Middle frontal gyrus (tissue), 1 donor: ENCODE results near the gene PCTP.

ENCODE experiments used
- DNase-seq: peaks from one replicate; pipeline ENCODE4 v3.0.0-alpha.2; 2015; ENCODE audit warnings: low spot score; ENCODE audit errors: extremely low spot score

The PCTP gene

GRCh38 chr17:55785181-55785580, 34.3 kb downstream of the PCTP start:
- DNase-seq: no peak

GRCh38 chr17:55793272-55793671, 42.4 kb downstream of the PCTP start:
- DNase-seq: no peak

- no peak for DNase-seq
Observed at GRCh38 chr17:55794725-55795482, 44.1 kb downstream of the PCTP start.

- DNase-seq: no peak
Observed at GRCh38 chr17:55806745-55807495, 56.1 kb downstream of the PCTP start.

GRCh38 chr17:55811536-55811935, 60.7 kb downstream of the PCTP start:
- no peak for DNase-seq

- DNase-seq: no peak
Observed at GRCh38 chr17:55812323-55812722, 61.5 kb downstream of the PCTP start.

GRCh38 chr17:55813944-55814343, 63.1 kb downstream of the PCTP start:
- no peak for DNase-seq

- no peak for DNase-seq
Observed at GRCh38 chr17:55814377-55814776, 63.5 kb downstream of the PCTP start.

- no peak for DNase-seq
Observed at GRCh38 chr17:55816532-55817396, 65.9 kb downstream of the PCTP start.

- DNase-seq: no peak
Observed at GRCh38 chr17:55817397-55817709, 66.5 kb downstream of the PCTP start.

- no peak for DNase-seq
Observed at GRCh38 chr17:55818026-55818425, 67.2 kb downstream of the PCTP start.

GRCh38 chr17:55818451-55819375, 67.9 kb downstream of the PCTP start:
- DNase-seq: no peak

GRCh38 chr17:55820675-55821074, 69.8 kb downstream of the PCTP start:
- no peak for DNase-seq

GRCh38 chr17:55822028-55822427, 71.2 kb downstream of the PCTP start:
- no peak for DNase-seq

- no peak for DNase-seq
Observed at GRCh38 chr17:55825213-55825612, 74.4 kb downstream of the PCTP start.
